Measurements from ENCODE around the gene NEURL2.

GRCh38 chr20:45904583-45905504 is 13.8 kb upstream of the NEURL2 start:
- no peak for TF ChIP-seq EZH2 (IDR thresholded peaks at IDR 0.05; ENCODE audit: low read depth, unreplicated experiment)
- no peak for TF ChIP-seq EZH2phosphoT487 (IDR thresholded peaks at IDR 0.05; ENCODE audit: unreplicated experiment)
- TF ChIP-seq CTCF (conservative IDR thresholded peaks at IDR 0.05; ENCODE audit: low read depth in 2 of 2) = no peak
- no peak for TF ChIP-seq POLR2AphosphoS5 (IDR thresholded peaks at IDR 0.05; ENCODE audit: low read depth)
- no peak for TF ChIP-seq REST (IDR thresholded peaks at IDR 0.05; ENCODE audit: unreplicated experiment)
- TF ChIP-seq NANOG (IDR thresholded peaks at IDR 0.05; ENCODE audit: borderline replicate concordance) = no peak
- TF ChIP-seq ZNF462 (CRISPR knock-in tag; IDR thresholded peaks at IDR 0.05) = no peak
- TF ChIP-seq CREB1 (CRISPR knock-in tag; IDR thresholded peaks at IDR 0.05; ENCODE audit: low read depth) = no peak
- no peak for TF ChIP-seq STAT1 (IDR thresholded peaks at IDR 0.05; ENCODE audit: unreplicated experiment)
- TF ChIP-seq ZNF331 (CRISPR knock-in tag; IDR thresholded peaks at IDR 0.05; ENCODE audit: low read depth) = no peak
- TF ChIP-seq JUNB (IDR thresholded peaks at IDR 0.05; ENCODE audit: unreplicated experiment) = no peak

All from GM23338 (cell line).